Measurements from ENCODE around the gene HCAR1. TPM values are rescaled to one million over a fixed set of nuclear protein-coding genes. Genes with fewer than 3 reads are reported as not detected.
"Not testable (repeated sequence)": the region's sequence is repeated elsewhere in the genome, so short reads cannot be mapped to it uniquely, and the experiment has no call there.

HCAR1 gene
- total and polyA plus RNA-seq, 4 donors, result 0.01 to 0.19 TPM; not detected in 2

DNA sequence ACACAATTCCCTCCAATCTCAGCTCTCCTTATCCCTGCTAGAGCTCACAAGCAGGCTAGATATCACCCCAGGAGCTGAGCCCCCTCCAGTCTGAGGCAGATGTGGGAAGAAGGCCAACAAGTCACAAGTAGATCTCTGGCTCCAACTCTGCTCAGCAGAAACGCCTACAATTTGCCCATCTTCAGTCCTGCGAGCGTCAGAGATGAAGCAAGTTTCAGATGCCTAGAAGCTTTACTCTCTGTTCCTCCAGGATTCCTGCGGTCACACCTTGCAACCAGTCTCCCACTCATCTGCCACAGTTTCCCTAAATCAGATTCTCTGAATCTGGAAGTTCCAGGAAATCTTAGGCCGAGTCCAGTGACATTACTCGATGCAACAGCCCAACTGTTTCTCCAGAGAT, 15.4 kb downstream of the HCAR1 start:
- 84% methylated on average over 6 of the region's 6 CpGs for WGBS
- H3K27ac ChIP-seq (ENCODE audit: low read depth in 1 of 2, low read length in 2 of 2); H3K9me3 ChIP-seq (ENCODE audit: control insufficient read depth in 4 of 4, low read length in 3 of 4); H3K27me3 ChIP-seq (ENCODE audit: control insufficient read depth in 4 of 4, insufficient read depth in 4 of 4, low read length in 3 of 4); H3K9ac ChIP-seq (ENCODE audit: low read depth in 1 of 2, low read length in 2 of 2); H3K4me3 ChIP-seq (ENCODE audit: low read depth in 1 of 3, low read length in 3 of 3); H3K4me1 ChIP-seq (ENCODE audit: control insufficient read depth in 4 of 4, insufficient read depth in 4 of 4, low read length in 3 of 4); H3K36me3 ChIP-seq (ENCODE audit: control insufficient read depth in 4 of 4, insufficient read depth in 3 of 4, low read depth in 1 of 4, low read length in 3 of 4); DNase-seq (ENCODE audit: low spot score): not testable (repeated sequence)

DNA sequence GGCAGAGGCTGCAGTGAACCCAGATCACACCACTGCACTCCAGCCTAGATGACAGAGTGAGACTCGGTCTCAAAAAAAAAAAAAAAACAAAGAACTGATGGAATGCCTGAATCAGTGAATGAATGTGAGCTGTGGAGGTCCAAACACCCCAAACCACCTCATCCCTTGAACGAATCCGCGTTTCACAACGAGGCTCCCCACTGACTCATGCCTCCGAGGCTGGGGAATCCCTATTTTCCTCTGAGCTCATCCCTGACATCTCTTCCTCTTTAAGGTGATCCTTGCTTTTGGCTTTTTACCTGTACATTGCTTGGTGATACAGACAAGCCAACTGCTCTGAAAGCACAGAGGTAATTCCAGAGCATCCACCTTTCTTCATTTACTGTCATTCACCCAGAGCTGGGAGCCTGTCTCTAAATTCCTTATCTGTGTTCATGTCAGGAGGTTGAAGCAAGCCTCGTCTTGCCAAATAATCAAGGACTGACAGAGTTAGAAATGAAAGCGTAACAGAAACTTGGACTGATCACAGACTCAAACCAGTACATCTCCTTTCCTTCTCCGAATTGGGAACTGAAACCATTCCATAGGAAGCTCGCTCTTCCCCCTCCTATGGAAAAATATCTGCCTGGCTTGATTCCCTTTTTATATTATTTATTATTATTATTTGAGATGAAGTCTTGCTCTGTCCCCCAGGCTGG, 17.0 kb downstream of the HCAR1 start:
- 81% methylated on average over 3 of the region's 10 CpGs for WGBS
- H3K36me3 ChIP-seq (ENCODE audit: control insufficient read depth in 4 of 4, insufficient read depth in 3 of 4, low read depth in 1 of 4, low read length in 3 of 4); H3K9me3 ChIP-seq (ENCODE audit: control insufficient read depth in 4 of 4, low read length in 3 of 4); H3K27ac ChIP-seq (ENCODE audit: low read depth in 1 of 2, low read length in 2 of 2); DNase-seq (ENCODE audit: low spot score); H3K4me3 ChIP-seq (ENCODE audit: low read depth in 1 of 3, low read length in 3 of 3); H3K9ac ChIP-seq (ENCODE audit: low read depth in 1 of 2, low read length in 2 of 2); H3K4me1 ChIP-seq (ENCODE audit: control insufficient read depth in 4 of 4, insufficient read depth in 4 of 4, low read length in 3 of 4); H3K27me3 ChIP-seq (ENCODE audit: control insufficient read depth in 4 of 4, insufficient read depth in 4 of 4, low read length in 3 of 4): not testable (repeated sequence)

- not testable (repeated sequence) for DNase-seq (ENCODE audit: low spot score); H3K27ac ChIP-seq (ENCODE audit: low read depth in 1 of 2, low read length in 2 of 2); H3K4me3 ChIP-seq (ENCODE audit: low read depth in 1 of 3, low read length in 3 of 3); H3K9ac ChIP-seq (ENCODE audit: low read depth in 1 of 2, low read length in 2 of 2); H3K27me3 ChIP-seq (ENCODE audit: control insufficient read depth in 4 of 4, insufficient read depth in 4 of 4, low read length in 3 of 4); H3K9me3 ChIP-seq (ENCODE audit: control insufficient read depth in 4 of 4, low read length in 3 of 4); H3K4me1 ChIP-seq (ENCODE audit: control insufficient read depth in 4 of 4, insufficient read depth in 4 of 4, low read length in 3 of 4); H3K36me3 ChIP-seq (ENCODE audit: control insufficient read depth in 4 of 4, insufficient read depth in 3 of 4, low read depth in 1 of 4, low read length in 3 of 4)
- WGBS, result 77% methylated on average over 1 of the region's 1 CpG
Observed at GRCh38 chr12:122711266-122711665, 19.4 kb downstream of the HCAR1 start.

DNA sequence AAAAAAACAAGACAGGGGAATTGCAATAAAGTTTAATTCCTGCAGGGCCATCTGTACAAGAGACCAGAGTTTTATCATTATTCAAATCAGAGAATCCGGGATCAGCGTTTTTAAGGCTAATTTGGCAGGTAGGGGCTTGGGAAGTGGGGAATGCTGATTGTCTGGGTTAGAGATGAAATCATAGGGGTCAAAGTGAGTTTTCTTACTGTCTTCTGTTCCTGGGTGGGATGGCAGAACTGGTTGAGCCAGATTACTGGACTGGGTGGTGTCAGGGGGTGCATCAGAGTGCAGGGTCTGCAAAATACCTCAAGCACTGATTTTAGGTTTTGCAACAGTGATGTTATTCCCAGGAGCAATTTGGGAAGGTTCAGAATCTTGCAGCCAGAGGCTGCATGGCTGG, 20.3 kb downstream of the HCAR1 start:
- not testable (repeated sequence) for H3K4me3 ChIP-seq (ENCODE audit: low read depth in 1 of 3, low read length in 3 of 3); H3K9ac ChIP-seq (ENCODE audit: low read depth in 1 of 2, low read length in 2 of 2); H3K27me3 ChIP-seq (ENCODE audit: control insufficient read depth in 4 of 4, insufficient read depth in 4 of 4, low read length in 3 of 4); H3K36me3 ChIP-seq (ENCODE audit: control insufficient read depth in 4 of 4, insufficient read depth in 3 of 4, low read depth in 1 of 4, low read length in 3 of 4); H3K9me3 ChIP-seq (ENCODE audit: control insufficient read depth in 4 of 4, low read length in 3 of 4); H3K4me1 ChIP-seq (ENCODE audit: control insufficient read depth in 4 of 4, insufficient read depth in 4 of 4, low read length in 3 of 4); H3K27ac ChIP-seq (ENCODE audit: low read depth in 1 of 2, low read length in 2 of 2); DNase-seq (ENCODE audit: low spot score)
- WGBS, result 83% methylated on average over 2 of the region's 2 CpGs

- not testable (repeated sequence) for H3K27ac ChIP-seq (ENCODE audit: low read depth in 1 of 2, low read length in 2 of 2); H3K9me3 ChIP-seq (ENCODE audit: control insufficient read depth in 4 of 4, low read length in 3 of 4); H3K27me3 ChIP-seq (ENCODE audit: control insufficient read depth in 4 of 4, insufficient read depth in 4 of 4, low read length in 3 of 4); DNase-seq (ENCODE audit: low spot score); H3K9ac ChIP-seq (ENCODE audit: low read depth in 1 of 2, low read length in 2 of 2); H3K4me3 ChIP-seq (ENCODE audit: low read depth in 1 of 3, low read length in 3 of 3); H3K4me1 ChIP-seq (ENCODE audit: control insufficient read depth in 4 of 4, insufficient read depth in 4 of 4, low read length in 3 of 4); H3K36me3 ChIP-seq (ENCODE audit: control insufficient read depth in 4 of 4, insufficient read depth in 3 of 4, low read depth in 1 of 4, low read length in 3 of 4)
- no CpG with 5 or more reads among the region's 3 CpGs for WGBS
Observed at GRCh38 chr12:122709287-122709686, 21.4 kb downstream of the HCAR1 start.

DNA sequence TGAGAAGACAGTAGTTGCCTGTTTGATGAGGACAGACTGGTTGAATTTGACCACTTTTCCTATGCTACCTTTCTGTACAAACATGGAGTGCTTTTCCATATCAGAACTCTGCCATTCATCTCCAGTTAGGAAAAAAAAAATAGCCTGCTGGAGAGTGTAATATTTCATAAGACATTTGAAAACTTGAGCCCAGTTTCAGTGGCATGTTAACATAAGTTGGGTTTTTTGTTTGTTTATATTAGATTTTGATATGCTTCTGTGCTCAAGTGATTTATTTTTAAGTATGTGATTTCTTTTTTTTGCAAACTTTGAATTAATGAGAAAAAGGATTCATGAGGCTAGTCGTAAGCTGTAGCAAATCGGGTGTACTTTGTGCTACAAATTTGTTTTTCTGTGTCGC, 26.8 kb downstream of the HCAR1 start:
- not testable (repeated sequence) for H3K9me3 ChIP-seq (ENCODE audit: control insufficient read depth in 4 of 4, low read length in 3 of 4); H3K9ac ChIP-seq (ENCODE audit: low read depth in 1 of 2, low read length in 2 of 2); H3K27me3 ChIP-seq (ENCODE audit: control insufficient read depth in 4 of 4, insufficient read depth in 4 of 4, low read length in 3 of 4); H3K4me1 ChIP-seq (ENCODE audit: control insufficient read depth in 4 of 4, insufficient read depth in 4 of 4, low read length in 3 of 4); H3K4me3 ChIP-seq (ENCODE audit: low read depth in 1 of 3, low read length in 3 of 3); DNase-seq (ENCODE audit: low spot score); H3K27ac ChIP-seq (ENCODE audit: low read depth in 1 of 2, low read length in 2 of 2); H3K36me3 ChIP-seq (ENCODE audit: control insufficient read depth in 4 of 4, insufficient read depth in 3 of 4, low read depth in 1 of 4, low read length in 3 of 4)
- 85% methylated on average over 3 of the region's 3 CpGs for WGBS

DNA sequence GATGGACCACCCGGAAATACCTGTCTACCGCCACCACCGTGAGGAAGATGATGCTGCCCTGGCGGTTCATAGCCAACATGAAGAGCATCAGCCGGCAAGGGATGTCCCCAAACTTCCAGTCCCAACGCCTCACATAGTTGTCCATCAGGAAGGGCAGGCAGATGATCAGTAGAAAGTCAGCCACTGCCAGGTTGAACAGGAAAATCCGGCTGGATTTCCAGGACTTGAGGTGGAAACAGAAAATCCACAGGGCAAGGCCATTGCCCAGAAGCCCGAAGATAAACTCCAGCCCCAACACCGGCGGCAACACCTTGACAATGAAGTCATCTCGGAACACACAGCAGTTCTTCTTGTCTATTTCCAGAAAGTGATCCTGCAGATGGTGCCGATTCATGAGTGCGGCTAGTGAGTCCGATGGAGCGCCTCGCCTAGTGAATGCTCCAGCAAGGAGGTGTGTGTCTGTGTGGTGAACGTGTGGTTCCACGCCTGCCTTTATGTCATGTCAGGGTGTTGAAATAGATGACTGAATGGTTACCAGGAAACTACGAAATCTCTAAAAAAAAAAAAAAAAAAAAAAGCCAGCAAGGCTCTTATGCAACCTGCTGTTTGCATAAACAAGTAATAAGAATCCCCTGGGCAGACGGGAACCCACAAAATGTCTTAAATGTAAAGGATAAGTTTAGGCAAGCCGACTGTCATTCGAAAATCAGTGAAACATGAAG, 27.6 kb downstream of the HCAR1 start, which contains the start of gene HCAR2:
HCAR2 (minus strand) TSS at position 468 of the 722 bp plus-strand sequence; CDS start at position 394, 74 bp downstream.
- H3K9ac ChIP-seq (ENCODE audit: low read depth in 1 of 2, low read length in 2 of 2); H3K27ac ChIP-seq (ENCODE audit: low read depth in 1 of 2, low read length in 2 of 2); H3K4me1 ChIP-seq (ENCODE audit: control insufficient read depth in 4 of 4, insufficient read depth in 4 of 4, low read length in 3 of 4); H3K9me3 ChIP-seq (ENCODE audit: control insufficient read depth in 4 of 4, low read length in 3 of 4); H3K36me3 ChIP-seq (ENCODE audit: control insufficient read depth in 4 of 4, insufficient read depth in 3 of 4, low read depth in 1 of 4, low read length in 3 of 4); DNase-seq (ENCODE audit: low spot score); H3K27me3 ChIP-seq (ENCODE audit: control insufficient read depth in 4 of 4, insufficient read depth in 4 of 4, low read length in 3 of 4); H3K4me3 ChIP-seq (ENCODE audit: low read depth in 1 of 3, low read length in 3 of 3): not testable (repeated sequence)
- 81% methylated on average over 22 of the region's 22 CpGs for WGBS

- not testable (repeated sequence) for H3K36me3 ChIP-seq (ENCODE audit: control insufficient read depth in 4 of 4, insufficient read depth in 3 of 4, low read depth in 1 of 4, low read length in 3 of 4); H3K4me3 ChIP-seq (ENCODE audit: low read depth in 1 of 3, low read length in 3 of 3); H3K9ac ChIP-seq (ENCODE audit: low read depth in 1 of 2, low read length in 2 of 2); H3K27ac ChIP-seq (ENCODE audit: low read depth in 1 of 2, low read length in 2 of 2); H3K9me3 ChIP-seq (ENCODE audit: control insufficient read depth in 4 of 4, low read length in 3 of 4); DNase-seq (ENCODE audit: low spot score); H3K4me1 ChIP-seq (ENCODE audit: control insufficient read depth in 4 of 4, insufficient read depth in 4 of 4, low read length in 3 of 4); H3K27me3 ChIP-seq (ENCODE audit: control insufficient read depth in 4 of 4, insufficient read depth in 4 of 4, low read length in 3 of 4)
- 64% methylated on average over 4 of the region's 4 CpGs for WGBS
Observed at GRCh38 chr12:122701481-122701880, 29.2 kb downstream of the HCAR1 start.

Measured in liver (tissue), 9 donors.